GM19239 (cell line): ENCODE measurements around the gene ARMH1.
"Not testable (repeated sequence)": the region's sequence is repeated elsewhere in the genome, so short reads cannot be mapped to it uniquely, and the experiment has no call there.

Experiments used
- DNase-seq: peaks from one replicate; pipeline ENCODE4 v3.0.0; 2011; ENCODE audit warnings: low spot score; ENCODE audit not compliant: insufficient read length
- FAIRE-seq: peaks from 2 replicates; lab custom pipeline; 2011; peaks lifted over from hg19 to GRCh38; lab: Jason Lieb, UNC

ARMH1 gene

GRCh38 chr1:44757420-44757819 lies 82.9 kb downstream of the ARMH1 start:
- FAIRE-seq = peak; percentile 92

GRCh38 chr1:44759077-44759476 lies 84.6 kb downstream of the ARMH1 start:
- DNase-seq (no peak), FAIRE-seq (no peak)

More at GRCh38 chr1:44757420-44757819, 82.9 kb downstream of the ARMH1 start:
- peak; percentile 22 for DNase-seq

GRCh38 chr1:44760876-44761275 lies 86.4 kb downstream of the ARMH1 start:
- no peak for FAIRE-seq
- DNase-seq = no peak

- not testable (repeated sequence) for DNase-seq, FAIRE-seq
Observed at GRCh38 chr1:44766421-44766820, 91.9 kb downstream of the ARMH1 start.
